Endothelial cell (in vitro differentiated cells): Measurements from ENCODE around the gene LPP. TPM values are rescaled to one million over a fixed set of nuclear protein-coding genes. Genes with fewer than 3 reads are reported as not detected.

ENCODE experiments used
- DNase-seq: peaks from one replicate; pipeline ENCODE4 v3.0.0; 2021; ENCODE audit warnings: low spot score
- H3K27ac Mint-ChIP-seq: one replicate; pipeline ENCODE4 v1.8.0; 2021; ENCODE audit warnings: mixed read lengths, inconsistent platforms; ENCODE audit not compliant: unreplicated experiment
- H3K27me3 Mint-ChIP-seq: one replicate; pipeline ENCODE4 v1.8.0; 2021; ENCODE audit warnings: mild to moderate bottlenecking, moderate library complexity, mixed read lengths, inconsistent platforms; ENCODE audit not compliant: unreplicated experiment
- H3K36me3 Mint-ChIP-seq: one replicate; pipeline ENCODE4 v1.8.0; 2021; ENCODE audit warnings: mild to moderate bottlenecking, low read depth, mixed read lengths, inconsistent platforms; ENCODE audit not compliant: unreplicated experiment
- H3K4me1 Mint-ChIP-seq: one replicate; pipeline ENCODE4 v1.8.0; 2021; ENCODE audit warnings: mild to moderate bottlenecking, mixed read lengths, inconsistent platforms; ENCODE audit not compliant: unreplicated experiment
- H3K4me3 Mint-ChIP-seq: one replicate; pipeline ENCODE4 v1.8.0; 2021; ENCODE audit warnings: mild to moderate bottlenecking, mixed read lengths, inconsistent platforms; ENCODE audit not compliant: unreplicated experiment
- H3K9me3 Mint-ChIP-seq: one replicate; pipeline ENCODE4 v1.8.0; 2021; ENCODE audit warnings: mixed read lengths, inconsistent platforms; ENCODE audit not compliant: unreplicated experiment
- CTCF ChIP-seq: fragments of 200-600 bp; sonication (generic); IDR thresholded peaks from one replicate; pipeline ENCODE4 v1.5.0; 2021; ENCODE audit warnings: antibody characterized with exemption; ENCODE audit not compliant: unreplicated experiment
- total RNA-seq: library from RNA; stranded (reverse); fragmentation: NEBNext Ultra II Directional; extraction: Animal tissue kit (Norgen Biotek cat#: 25700); gene quantifications from one replicate; pipeline ENCODE4 v1.2.1, GENCODE V29; 2021; ENCODE audit not compliant: unreplicated experiment

The LPP gene
- total RNA-seq, 1 donor from 2014 or later: 181 TPM

DNA sequence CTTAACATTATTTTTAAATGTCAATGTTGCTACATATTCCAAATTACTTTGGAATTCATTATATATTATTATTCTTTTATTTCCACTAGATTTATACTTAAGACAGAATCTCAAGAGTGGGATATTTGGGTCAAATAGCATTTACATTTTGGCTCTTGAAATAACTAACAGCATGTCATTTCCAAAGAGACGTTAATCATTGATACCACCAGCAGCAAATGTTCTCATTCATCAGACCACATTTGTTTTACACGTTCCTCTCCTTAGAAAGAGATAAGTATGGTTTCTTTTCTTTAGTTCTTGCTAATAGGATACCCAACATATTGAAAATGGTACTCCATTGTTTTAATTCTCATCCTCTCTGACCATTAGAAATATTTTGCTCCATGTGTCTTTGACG lies 229.8 kb downstream of the LPP start:
- Mint-ChIP-seq H3K4me1 (peaks cover 21% of the 10 kb centered on the region), H3K36me3 (peaks cover 9% of the 10 kb centered on the region), H3K27ac (no peak overlapping the region), H3K9me3 (peaks cover 4% of the 10 kb centered on the region), H3K4me3 (no peak overlapping the region), H3K27me3 (peaks cover 2% of the 10 kb centered on the region)
- TF ChIP-seq CTCF: no peak
- no peak for DNase-seq

DNA sequence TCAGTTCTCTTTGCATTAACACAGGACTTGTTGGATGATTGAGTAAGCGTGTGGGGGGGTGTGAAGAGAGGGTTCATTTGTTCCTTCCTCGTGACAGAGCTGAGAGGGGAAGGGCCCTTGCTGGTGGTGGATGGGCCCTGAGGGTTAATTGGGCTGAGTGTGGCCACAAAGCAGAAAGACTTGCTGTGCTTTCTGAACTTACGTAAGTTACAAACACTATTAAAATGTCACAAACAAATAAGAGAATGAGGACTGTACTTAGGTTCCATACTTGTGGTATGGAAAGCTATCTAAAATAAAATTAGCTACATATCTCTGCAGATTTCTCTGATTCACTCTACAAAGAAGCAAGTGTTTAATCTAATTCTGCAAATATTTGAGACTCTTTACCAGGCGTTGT lies 231.3 kb downstream of the LPP start:
- Mint-ChIP-seq H3K4me3 (no peak overlapping the region), H3K36me3 (no peaks in the 10 kb centered on the region), H3K9me3 (no peaks in the 10 kb centered on the region), H3K27me3 (no peaks in the 10 kb centered on the region), H3K27ac (no peak overlapping the region), H3K4me1 (peaks cover 28% of the 10 kb centered on the region)
- no peak for TF ChIP-seq CTCF
- DNase-seq: no peak

- no peak for DNase-seq
- Mint-ChIP-seq H3K36me3 (no peaks in the 10 kb centered on the region), H3K4me1 (peaks cover 23% of the 10 kb centered on the region), H3K27ac (no peak overlapping the region), H3K9me3 (no peaks in the 10 kb centered on the region), H3K27me3 (no peaks in the 10 kb centered on the region), H3K4me3 (no peak overlapping the region)
- no peak for TF ChIP-seq CTCF
Observed at GRCh38 chr3:188389711-188390342, 235.9 kb downstream of the LPP start.

DNA sequence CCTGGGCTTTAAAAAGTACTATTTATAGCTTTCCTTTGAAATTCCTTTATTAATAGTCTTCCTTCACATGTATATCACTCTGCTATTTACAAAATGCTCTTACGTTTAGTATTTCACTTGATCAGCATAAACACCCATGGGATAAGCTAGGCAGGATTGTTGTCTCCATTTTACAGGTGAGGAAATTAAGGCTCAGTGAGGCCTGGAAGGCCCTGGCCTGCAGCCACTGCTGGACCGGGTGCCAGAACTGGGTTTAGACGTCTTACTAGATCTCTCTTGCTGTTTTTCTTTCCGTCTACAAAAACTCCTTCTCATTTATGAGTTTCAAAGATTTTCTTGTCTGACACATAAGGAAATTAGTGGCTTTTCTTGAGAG lies 236.4 kb downstream of the LPP start:
- Mint-ChIP-seq H3K27ac (no peak overlapping the region), H3K4me1 (peaks cover 18% of the 10 kb centered on the region), H3K27me3 (no peaks in the 10 kb centered on the region), H3K9me3 (no peaks in the 10 kb centered on the region), H3K4me3 (no peak overlapping the region), H3K36me3 (no peaks in the 10 kb centered on the region)
- TF ChIP-seq CTCF: no peak
- no peak for DNase-seq

- no peak for TF ChIP-seq CTCF
- Mint-ChIP-seq H3K27me3 (no peaks in the 10 kb centered on the region), H3K27ac (no peak overlapping the region), H3K4me1 (peaks cover 13% of the 10 kb centered on the region), H3K4me3 (no peak overlapping the region), H3K9me3 (no peaks in the 10 kb centered on the region), H3K36me3 (no peaks in the 10 kb centered on the region)
- no peak for DNase-seq
Observed at GRCh38 chr3:188390775-188391443, 237.0 kb downstream of the LPP start.
